Heart right ventricle (tissue), 16 donors: ENCODE data around the gene KMT5B. TPM values are rescaled to one million over a fixed set of nuclear protein-coding genes. Genes with fewer than 3 reads are reported as not detected.

Experiments used
- ATAC-seq, 8 donors: fragments of 200-7000 bp; cut with Tn5 transposase; one replicate each; pipeline ENCODE4 v1.9.1; 2020; ENCODE audit warnings: mild to moderate bottlenecking in 8 of 8, moderate library complexity in 8 of 8, moderate number of reproducible peaks in 1 of 8
- DNase-seq, 2 donors: peaks; one replicate each; pipeline ENCODE4 v3.0.0-alpha.2; 2020
- H3K27ac ChIP-seq, 10 donors: fragments of 200-600 bp; sonication (generic) in 2 of 10; one replicate each; pipeline versions ENCODE4 v1.5.0 to v1.8.0; 2020 to 2022; ENCODE audit warnings: mild to moderate bottlenecking in 3 of 10
- H3K27me3 ChIP-seq, 7 donors: fragments of 200-600 bp; one replicate each; pipeline ENCODE4 v1.8.0; 2021 to 2022; ENCODE audit warnings: mild to moderate bottlenecking in 2 of 7
- H3K36me3 ChIP-seq, 9 donors: fragments of 200-600 bp; sonication (generic) in 1 of 9; one replicate each; pipeline versions ENCODE4 v1.5.0 to v1.8.0; 2020 to 2022; ENCODE audit warnings: mild to moderate bottlenecking in 2 of 9
- H3K4me1 ChIP-seq, 9 donors: fragments of 200-600 bp; sonication (generic) in 1 of 9; one replicate each; pipeline versions ENCODE4 v1.5.0 to v1.8.0; 2020 to 2022; ENCODE audit warnings: mild to moderate bottlenecking in 4 of 9
- H3K4me3 ChIP-seq, 10 donors: fragments of 200-600 bp; sonication (generic) in 2 of 10; one replicate each; pipeline versions ENCODE4 v1.5.0 to v1.8.0; 2020 to 2022; ENCODE audit warnings: mild to moderate bottlenecking in 7 of 10, moderate library complexity in 2 of 10
- H3K9me3 ChIP-seq, 11 donors: fragments of 200-600 bp in 10 of 11; sonication (generic) in 2 of 11; one replicate each; pipeline versions ENCODE4 v1.5.0 to v1.8.0; 2013 to 2022; ENCODE audit warnings: mild to moderate bottlenecking in 2 of 11, control low read depth in 1 of 11, moderate library complexity in 1 of 11
- WGBS, 2 donors: extraction: QIAGEN DNeasy Blood & Tissue Kit; methylation state at CpG; one replicate each; pipeline ENCODE4 v1.1.7; 2013; ENCODE audit warnings: inconsistent platforms in 1 of 2; 5-methylcytosine and 5-hydroxymethylcytosine counted together
- intact Hi-C, 10 donors: fragments of 100-400 bp; cut with DNase I; formaldehyde crosslinking; loops; one replicate each; pipeline versions ENCODE4 v1.11.1 to v1.14.2; 2022
- polyA plus RNA-seq, 2 donors: library from polyadenylated mRNA; stranded (reverse); fragments of 200-250 nt; gene quantifications; one replicate each; pipeline ENCODE4 v1.2.3, GENCODE V29; 2013
- total RNA-seq, 10 donors: library from RNA; stranded (reverse); fragmentation: NEBNext Ultra II Directional in 3 of 10; extraction: Animal tissue kit (Norgen Biotek cat#: 25700) in 3 of 10; gene quantifications; one replicate each; pipeline versions ENCODE4 v1.2.1 to v1.2.4, GENCODE V29; 2021 to 2023
- TF ChIP-seq, protein P1 (sequence below), 9 donors: fragments of 200-600 bp; sonication (generic) in 2 of 9; IDR thresholded peaks; one replicate each; pipeline versions ENCODE4 v1.5.0 to v1.8.0; 2021 to 2022; ENCODE audit warnings: antibody characterized with exemption in 9 of 9, mild to moderate bottlenecking in 5 of 9, moderate library complexity in 1 of 9
- donor health status: Arrhythmogenic right ventricular cardiomyopathy.
- donor health status: ischemic (EF 13 %, LVEDD 7.1; RV severe dilation, severe dysfunction).
- donor health status: healthy with polysubstance abuse.
- donor health status: DM: no; HTN: yes; CAD: no.
- donor health status: DM: no; HTN: no; CAD: no.
- donor health status: ischemic (EF 25% LVEDD 6.9; RV normal size, moderate dysfunction).
- donor health status: ischemic (EF 25% LVEDD 5.7; RV mildly dilated, moderate dysfunction).
- donor health status: healthy.
- donor health status: DM: yes; HTN: yes; CAD: no.
- donor health status: Ischemic cardiomyopathy.
- donor health status: ischemic (EF 35%, LVEDD 5.7; RV mildly dilated, moderate dysfunction).
- donor health status: nonischemic (EF 11% LVEDD 7.7; RV severe dilation, severe dysfunction).
- donor health status: DM: yes; HTN: yes; CAD: no.
- donor health status: PGD.
- donor health status: ischemic (EF 29% LVEDD 5.4; RV normal size, mild dysfunction).
- donor health status: nonischemic (EF 23%, LVEDD 6.1; RV moderate dilation, normal function).

The KMT5B gene
- total and polyA plus RNA-seq, 12 donors, result 10.5 to 37.1 (median 29.6) TPM

- H3K36me3 ChIP-seq, result no peaks in the 10 kb centered on the region
- no peak overlapping the region for H3K27ac ChIP-seq
- TF ChIP-seq, protein P1, sequence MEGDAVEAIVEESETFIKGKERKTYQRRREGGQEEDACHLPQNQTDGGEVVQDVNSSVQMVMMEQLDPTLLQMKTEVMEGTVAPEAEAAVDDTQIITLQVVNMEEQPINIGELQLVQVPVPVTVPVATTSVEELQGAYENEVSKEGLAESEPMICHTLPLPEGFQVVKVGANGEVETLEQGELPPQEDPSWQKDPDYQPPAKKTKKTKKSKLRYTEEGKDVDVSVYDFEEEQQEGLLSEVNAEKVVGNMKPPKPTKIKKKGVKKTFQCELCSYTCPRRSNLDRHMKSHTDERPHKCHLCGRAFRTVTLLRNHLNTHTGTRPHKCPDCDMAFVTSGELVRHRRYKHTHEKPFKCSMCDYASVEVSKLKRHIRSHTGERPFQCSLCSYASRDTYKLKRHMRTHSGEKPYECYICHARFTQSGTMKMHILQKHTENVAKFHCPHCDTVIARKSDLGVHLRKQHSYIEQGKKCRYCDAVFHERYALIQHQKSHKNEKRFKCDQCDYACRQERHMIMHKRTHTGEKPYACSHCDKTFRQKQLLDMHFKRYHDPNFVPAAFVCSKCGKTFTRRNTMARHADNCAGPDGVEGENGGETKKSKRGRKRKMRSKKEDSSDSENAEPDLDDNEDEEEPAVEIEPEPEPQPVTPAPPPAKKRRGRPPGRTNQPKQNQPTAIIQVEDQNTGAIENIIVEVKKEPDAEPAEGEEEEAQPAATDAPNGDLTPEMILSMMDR (IDR thresholded peaks at IDR 0.05), result no peak
- no peak overlapping the region for H3K4me3 ChIP-seq
- H3K27me3 ChIP-seq, result no peaks in the 10 kb centered on the region
- WGBS, 2 donors, result 91 to 96% methylated on average over 11 of the region's 11 CpGs
- intact Hi-C loops, result no loop called here
- no peak for DNase-seq
- no peak for ATAC-seq
- peaks cover 0 to 9% (median 4%) of the 10 kb centered on the region in 11 donors for H3K9me3 ChIP-seq
- peaks cover 0 to 3% (median 0%) of the 10 kb centered on the region in 9 donors for H3K4me1 ChIP-seq
Observed at GRCh38 chr11:68224606-68225005, 11.5 kb upstream of the KMT5B start.

DNA sequence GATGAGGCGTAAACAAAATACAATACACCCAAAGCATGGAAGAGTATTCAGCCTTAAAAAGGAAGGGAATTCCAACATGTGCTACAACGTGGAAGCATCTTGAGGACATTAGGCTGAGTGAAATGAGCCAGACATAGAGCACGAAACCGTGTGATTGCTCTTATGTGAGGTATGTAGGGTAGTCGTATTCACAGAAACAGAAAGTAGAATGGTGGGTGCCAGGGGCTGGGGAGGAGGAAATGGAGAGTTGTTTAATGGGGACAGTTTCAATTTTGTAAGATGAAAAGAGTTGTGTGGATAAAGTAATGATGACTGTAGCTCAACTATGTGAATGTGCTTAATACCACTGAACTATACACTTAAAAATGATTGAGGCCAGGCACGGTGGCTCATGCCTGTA lies 10.2 kb upstream of the KMT5B start:
- intact Hi-C loops, result no loop called here
- no peaks in the 10 kb centered on the region for H3K27me3 ChIP-seq
- no peak overlapping the region for H3K27ac ChIP-seq
- DNase-seq (no peak), ATAC-seq (no peak)
- H3K4me1 ChIP-seq, result peaks cover 0 to 4% (median 0%) of the 10 kb centered on the region in 9 donors
- TF ChIP-seq, protein P1 (IDR thresholded peaks at IDR 0.05), result no peak
- no peaks in the 10 kb centered on the region for H3K36me3 ChIP-seq
- 71 to 74% methylated on average over 6 of the region's 6 CpGs for WGBS, 2 donors
- no peak overlapping the region for H3K4me3 ChIP-seq
- no peaks in the 10 kb centered on the region for H3K9me3 ChIP-seq

DNA sequence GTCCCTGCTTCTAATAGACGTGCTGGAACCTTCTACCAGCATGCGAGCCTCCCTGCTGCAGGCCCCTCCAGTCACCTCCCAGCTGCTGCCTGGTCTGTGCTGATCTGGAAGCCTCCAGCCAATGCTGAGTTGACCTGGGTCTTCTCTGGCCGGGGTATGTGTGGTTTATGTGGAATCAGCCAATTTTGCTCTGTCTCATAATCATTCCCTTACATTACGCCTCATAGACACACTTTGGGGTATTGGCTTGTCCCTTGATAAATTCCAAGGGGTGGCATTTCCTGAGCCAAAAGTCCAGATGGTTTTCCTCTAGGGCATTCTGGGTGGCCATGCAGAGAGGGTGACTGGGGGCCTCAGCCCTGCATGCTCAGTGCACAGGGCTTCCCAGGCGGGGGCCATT lies 8.3 kb upstream of the KMT5B start:
- H3K27ac ChIP-seq, result no peak overlapping the region
- DNase-seq, result no peak
- no peaks in the 10 kb centered on the region for H3K36me3 ChIP-seq
- H3K4me1 ChIP-seq, result peaks cover 0 to 4% (median 0%) of the 10 kb centered on the region in 9 donors
- TF ChIP-seq, protein P1 (IDR thresholded peaks at IDR 0.05), result no peak
- 87 to 91% methylated on average over 5 of the region's 5 CpGs for WGBS, 2 donors
- H3K9me3 ChIP-seq, result no peaks in the 10 kb centered on the region
- H3K27me3 ChIP-seq, result no peaks in the 10 kb centered on the region
- intact Hi-C loops, result no loop called here
- no peak overlapping the region for H3K4me3 ChIP-seq
- ATAC-seq, result no peak

DNA sequence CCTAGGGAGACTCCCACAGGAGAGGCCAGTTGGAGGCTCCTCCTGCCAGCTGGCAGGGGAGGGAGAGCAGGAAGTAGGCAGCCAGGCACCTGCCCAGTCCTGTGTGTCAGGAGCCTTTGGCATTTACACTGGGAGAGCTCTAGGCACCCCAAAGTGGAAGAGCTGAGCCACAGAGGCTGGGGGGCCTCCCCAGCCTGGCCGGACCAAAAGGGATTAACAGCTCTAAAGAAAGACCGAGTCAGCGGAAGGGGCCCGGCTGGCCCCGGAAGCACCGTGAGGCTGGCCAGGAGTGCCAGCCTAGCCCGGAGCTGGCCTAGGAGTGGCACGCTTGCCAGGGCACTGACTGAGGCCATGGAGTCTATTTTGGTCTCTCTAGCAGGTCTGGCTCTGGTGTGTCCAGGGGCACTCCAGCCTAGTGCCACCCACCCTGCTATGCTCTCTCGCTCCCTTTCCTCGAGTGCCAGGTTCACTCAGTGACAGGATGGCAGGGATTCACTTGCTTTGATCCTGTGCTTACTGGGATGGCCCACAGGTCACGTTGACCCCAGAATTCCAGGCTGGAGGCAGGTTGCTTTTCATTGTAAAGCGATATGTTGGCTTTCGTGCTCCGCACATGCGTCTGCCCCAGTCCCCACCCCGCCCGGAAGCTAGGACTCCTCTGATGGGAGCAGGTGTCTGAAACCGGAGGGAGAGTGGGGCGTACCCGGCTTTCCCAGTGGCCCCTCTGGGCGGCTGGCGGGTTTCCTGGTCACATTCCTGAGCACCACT lies 3.3 kb upstream of the KMT5B start:
- DNase-seq (peak; percentile 37 to 56), ATAC-seq (peak in 7 of 8 donors; percentile 31 to 75 (median 52))

More for the DNA sequence above, 3.3 kb upstream of the KMT5B start:
- peaks cover 12 to 38% (median 25%) of the 10 kb centered on the region in 9 donors for H3K4me1 ChIP-seq
- H3K36me3 ChIP-seq, result no peaks in the 10 kb centered on the region
- TF ChIP-seq, protein P1 (IDR thresholded peaks at IDR 0.05), result no peak
- H3K27me3 ChIP-seq, result no peaks in the 10 kb centered on the region
- no peaks in the 10 kb centered on the region for H3K9me3 ChIP-seq
- 61 to 69% methylated on average over 22 of the region's 22 CpGs for WGBS, 2 donors
- peak overlapping the region in 1 of 10 donors; percentile 3 for H3K4me3 ChIP-seq
- intact Hi-C loops, result loop anchor here in 1 of 10 donors (10.0 kb wide), 1 partner anchor 182 kb away; the partner anchor contains the start of genes NDUFS8 and TCIRG1
- H3K27ac ChIP-seq, result peak overlapping the region; percentile 56 to 87 (median 73)
